OCI-LY3 (cell line): ENCODE measurements around the gene TIGD6.

Experiments used
- H2AFZ ChIP-seq: fragments of 200-600, 300-600 bp; shearing (Covaris generic); 2 replicates; pipeline ENCODE4 v1.6.0; 2014; ENCODE audit warnings: antibody characterized with exemption, low read depth, low read length
- H3K27ac ChIP-seq: fragments of 200-600, 300-600 bp; sonication (generic); 2 replicates; pipeline ENCODE4 v1.5.1; 2014; ENCODE audit warnings: mild to moderate bottlenecking, low read length, moderate library complexity, mixed read lengths
- H3K27me3 ChIP-seq: fragments of 200-600, 300-600 bp; sonication (generic); 2 replicates; pipeline ENCODE4 v1.6.1; 2014; ENCODE audit warnings: low read depth, low read length, mixed read lengths
- H3K36me3 ChIP-seq: fragments of 200-600, 300-600 bp; sonication (generic); replicated peaks from 2 replicates; pipeline ENCODE3; 2014; ENCODE audit warnings: low read depth, low read length, mixed read lengths
- H3K4me1 ChIP-seq: fragments of 300-600, 200-600 bp; sonication (generic); 2 replicates; pipeline ENCODE4 v1.6.1; 2014; ENCODE audit warnings: low read length, mixed read lengths
- H3K4me2 ChIP-seq: fragments of 200-600, 300-600 bp; sonication (generic); 2 replicates; pipeline ENCODE4 v1.6.1; 2014; ENCODE audit warnings: low read length, mixed read lengths
- H3K4me3 ChIP-seq: fragments of 300-600, 200-600 bp; sonication (generic); 2 replicates; pipeline ENCODE4 v1.5.1; 2014; ENCODE audit warnings: antibody characterized with exemption, mild to moderate bottlenecking, low read length, moderate library complexity
- H3K79me2 ChIP-seq: fragments of 300-600, 200-600 bp; shearing (Covaris generic); 2 replicates; pipeline ENCODE4 v1.6.1; 2014; ENCODE audit warnings: mild to moderate bottlenecking, low read length, mixed read lengths
- H3K9ac ChIP-seq: fragments of 300-600, 200-600 bp; shearing (Covaris generic); 2 replicates; pipeline ENCODE4 v1.6.0; 2014; ENCODE audit warnings: mild to moderate bottlenecking, low read length, moderate library complexity
- H3K9me3 ChIP-seq: fragments of 200-600, 300-600 bp; shearing (Covaris generic); 2 replicates; pipeline ENCODE4 v1.6.1; 2014; ENCODE audit warnings: low read length, mixed read lengths; ENCODE audit not compliant: insufficient read depth
- H4K20me1 ChIP-seq: fragments of 200-600, 300-600 bp; sonication (generic); 2 replicates; pipeline ENCODE4 v1.6.1; 2016; ENCODE audit warnings: low read length, mixed read lengths; ENCODE audit not compliant: insufficient read depth
- EZH2phosphoT487 ChIP-seq: fragments of 200-600 bp; shearing (Covaris generic); IDR thresholded peaks from 2 replicates; pipeline ENCODE4 v1.6.1; 2018; ENCODE audit warnings: antibody characterized with exemption, mixed run types, low read depth
- TF ChIP-seq, protein P1 (sequence below): fragments of 200-600, 300-600 bp; sonication (generic); IDR thresholded peaks from 2 replicates; pipeline ENCODE4 v1.5.1; 2014; ENCODE audit warnings: antibody characterized with exemption, low read length, low read depth

Gene TIGD6

GRCh38 chr5:149961186-149961685 is 39.2 kb downstream of the TIGD6 start:
- H3K4me2 ChIP-seq, result peak overlapping the region; percentile 98

DNA sequence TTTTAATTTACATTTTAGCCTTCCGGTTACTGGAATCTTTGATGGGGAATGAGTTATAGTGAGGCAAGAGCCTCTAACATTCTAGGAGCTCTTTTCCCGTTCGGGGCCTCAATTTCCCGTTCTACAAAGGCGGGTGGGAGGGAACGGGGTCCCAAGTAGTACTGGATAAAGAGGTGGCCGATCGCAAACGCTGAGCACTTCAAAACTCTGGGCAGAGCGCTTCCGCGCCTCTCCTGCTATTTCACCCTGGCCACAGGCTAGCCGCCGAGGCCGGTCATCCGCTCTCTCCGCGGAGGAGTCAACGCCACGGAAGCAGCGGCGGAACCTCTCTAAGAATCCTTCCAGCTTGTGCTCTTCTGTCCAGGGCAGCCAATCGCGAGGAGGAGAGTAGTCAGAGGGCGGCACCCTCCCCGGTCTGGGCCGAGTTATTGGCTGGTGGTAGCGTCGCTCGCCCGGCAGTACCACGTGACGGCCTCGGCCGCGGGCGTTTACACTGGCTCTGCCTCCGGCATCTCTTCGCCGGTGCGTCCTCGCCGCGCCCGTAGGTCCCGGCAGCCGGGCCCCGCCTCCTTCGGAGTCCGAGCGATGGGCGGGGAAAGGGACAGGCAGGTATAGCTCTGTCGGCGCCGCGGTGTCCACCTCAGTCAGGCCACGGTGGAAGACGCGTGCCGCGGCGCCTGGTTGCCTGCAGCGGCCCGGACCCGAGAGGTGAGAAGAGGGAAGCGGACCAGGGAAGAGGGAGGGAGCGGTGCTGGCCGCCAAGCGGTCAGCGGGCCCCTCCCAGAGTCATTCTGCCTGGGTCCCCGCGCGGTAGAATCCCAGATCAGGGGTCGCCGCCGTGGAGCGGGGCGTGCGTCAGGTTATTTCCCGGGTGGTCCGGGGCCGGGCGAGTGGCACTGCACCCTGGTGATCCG is 39.9 kb downstream of the TIGD6 start, which contains the start of gene SLC26A2:
Gene SLC26A2 (plus strand): TSS at position 487 of the 914 bp plus-strand sequence. CDS start 16,895 bp downstream, outside the sequence.
- no peak for TF ChIP-seq EZH2phosphoT487
- TF ChIP-seq, protein P1, sequence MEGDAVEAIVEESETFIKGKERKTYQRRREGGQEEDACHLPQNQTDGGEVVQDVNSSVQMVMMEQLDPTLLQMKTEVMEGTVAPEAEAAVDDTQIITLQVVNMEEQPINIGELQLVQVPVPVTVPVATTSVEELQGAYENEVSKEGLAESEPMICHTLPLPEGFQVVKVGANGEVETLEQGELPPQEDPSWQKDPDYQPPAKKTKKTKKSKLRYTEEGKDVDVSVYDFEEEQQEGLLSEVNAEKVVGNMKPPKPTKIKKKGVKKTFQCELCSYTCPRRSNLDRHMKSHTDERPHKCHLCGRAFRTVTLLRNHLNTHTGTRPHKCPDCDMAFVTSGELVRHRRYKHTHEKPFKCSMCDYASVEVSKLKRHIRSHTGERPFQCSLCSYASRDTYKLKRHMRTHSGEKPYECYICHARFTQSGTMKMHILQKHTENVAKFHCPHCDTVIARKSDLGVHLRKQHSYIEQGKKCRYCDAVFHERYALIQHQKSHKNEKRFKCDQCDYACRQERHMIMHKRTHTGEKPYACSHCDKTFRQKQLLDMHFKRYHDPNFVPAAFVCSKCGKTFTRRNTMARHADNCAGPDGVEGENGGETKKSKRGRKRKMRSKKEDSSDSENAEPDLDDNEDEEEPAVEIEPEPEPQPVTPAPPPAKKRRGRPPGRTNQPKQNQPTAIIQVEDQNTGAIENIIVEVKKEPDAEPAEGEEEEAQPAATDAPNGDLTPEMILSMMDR, result no peak
- Histone ChIP-seq H3K4me2 (peak within 1 kb of the TSS; percentile 98), H3K79me2 (no peaks in the 10 kb centered on the region), H3K36me3 (no peaks in the 10 kb centered on the region), H3K27ac (no peak within 1 kb of the TSS), H4K20me1 (no peaks in the 10 kb centered on the region), H3K27me3 (no peaks in the 10 kb centered on the region), H3K4me3 (peak within 1 kb of the TSS; percentile 92), H3K4me1 (peaks cover 13% of the 10 kb centered on the region), H3K9me3 (no peaks in the 10 kb centered on the region), H3K9ac (peak within 1 kb of the TSS; percentile 75), H2AFZ (peak within 1 kb of the TSS; percentile 89)

More at GRCh38 chr5:149961186-149961685, 39.2 kb downstream of the TIGD6 start:
- TF ChIP-seq, protein P1, result no peak
- TF ChIP-seq EZH2phosphoT487, result no peak
- Histone ChIP-seq H3K4me3 (peak overlapping the region; percentile 92), H3K9me3 (no peaks in the 10 kb centered on the region), H3K4me1 (peaks cover 13% of the 10 kb centered on the region), H3K79me2 (no peaks in the 10 kb centered on the region), H2AFZ (peak overlapping the region; percentile 89; the same call in 1 of the 2 replicates), H3K9ac (peak overlapping the region; percentile 63), H3K27ac (no peak overlapping the region), H3K27me3 (no peaks in the 10 kb centered on the region), H3K36me3 (no peaks in the 10 kb centered on the region), H4K20me1 (no peaks in the 10 kb centered on the region)

DNA sequence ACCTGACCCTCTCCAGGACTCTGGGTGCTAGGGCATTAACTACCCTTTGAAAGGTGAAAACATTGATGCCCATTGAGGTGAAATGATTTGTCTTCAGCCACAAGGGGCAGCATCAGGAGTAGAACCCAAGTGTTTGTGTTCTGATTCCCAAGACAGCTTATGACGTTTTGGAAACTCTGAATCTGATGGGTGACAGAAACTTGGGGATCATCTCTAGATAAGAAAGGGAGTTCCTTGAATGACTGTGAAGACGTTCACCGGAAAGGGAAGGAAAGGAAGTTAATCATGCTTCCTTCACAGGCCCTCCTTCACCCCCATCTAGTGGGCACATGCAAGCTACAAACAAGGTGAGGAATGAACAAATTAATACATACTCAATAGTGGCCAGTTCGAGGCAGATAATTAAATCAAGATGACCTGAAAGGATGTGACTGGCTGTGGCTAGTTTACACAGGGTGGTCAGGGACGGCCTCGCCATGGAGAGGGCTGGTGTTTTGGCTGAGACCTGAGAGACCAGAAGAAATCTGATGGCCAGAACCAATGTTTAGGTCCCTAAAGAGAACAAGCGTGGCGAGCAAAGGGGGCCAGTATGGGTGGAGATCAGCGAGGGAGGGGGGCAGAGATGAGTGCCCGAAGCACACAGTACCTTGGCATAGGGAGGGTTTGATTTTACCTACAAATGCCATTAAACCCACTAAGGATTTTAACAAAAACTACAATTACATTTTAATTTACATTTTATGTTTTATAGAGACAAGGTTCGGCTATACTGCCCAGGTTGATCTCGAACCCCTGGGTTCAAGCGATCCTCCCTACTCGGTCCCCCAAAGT is 40.8 kb downstream of the TIGD6 start:
- Histone ChIP-seq H3K4me3 (peak overlapping the region; percentile 92), H3K36me3 (no peaks in the 10 kb centered on the region), H3K27me3 (no peaks in the 10 kb centered on the region), H3K9me3 (no peaks in the 10 kb centered on the region), H3K9ac (peak overlapping the region; percentile 75), H2AFZ (peak overlapping the region; percentile 81), H4K20me1 (no peaks in the 10 kb centered on the region), H3K27ac (no peak overlapping the region), H3K79me2 (no peaks in the 10 kb centered on the region), H3K4me2 (peak overlapping the region; percentile 79), H3K4me1 (peaks cover 13% of the 10 kb centered on the region)
- TF ChIP-seq, protein P1, result peak; percentile 70
- TF ChIP-seq EZH2phosphoT487, result no peak
